ENCODE measurements around the gene SELENON.
"Not testable (repeated sequence)": the region's sequence is repeated elsewhere in the genome, so short reads cannot be mapped to it uniquely, and the experiment has no call there.

SELENON gene

DNA sequence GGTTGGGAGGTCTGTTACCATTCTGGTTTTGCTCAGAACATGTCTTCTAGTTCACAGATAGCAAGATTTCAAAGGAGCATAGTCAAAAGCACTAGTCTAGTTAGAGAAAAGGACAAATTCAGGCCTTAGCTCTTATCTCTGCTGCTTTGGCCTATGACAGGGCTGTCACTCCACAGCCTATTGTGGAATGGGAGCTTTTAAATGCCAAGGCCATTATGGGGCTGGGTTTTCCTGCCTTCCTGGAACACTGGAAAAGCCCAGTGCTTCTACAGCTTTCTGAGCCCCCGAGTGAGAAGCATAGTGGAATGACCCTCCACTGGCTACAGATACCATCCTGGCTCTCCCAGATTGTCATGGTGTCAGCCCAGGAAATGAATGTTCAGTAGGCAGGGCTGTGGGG is 29.1 kb downstream of the SELENON start:
- no peak for DNase-seq (ENCODE audit: low read depth in 2 of 2)

DNA sequence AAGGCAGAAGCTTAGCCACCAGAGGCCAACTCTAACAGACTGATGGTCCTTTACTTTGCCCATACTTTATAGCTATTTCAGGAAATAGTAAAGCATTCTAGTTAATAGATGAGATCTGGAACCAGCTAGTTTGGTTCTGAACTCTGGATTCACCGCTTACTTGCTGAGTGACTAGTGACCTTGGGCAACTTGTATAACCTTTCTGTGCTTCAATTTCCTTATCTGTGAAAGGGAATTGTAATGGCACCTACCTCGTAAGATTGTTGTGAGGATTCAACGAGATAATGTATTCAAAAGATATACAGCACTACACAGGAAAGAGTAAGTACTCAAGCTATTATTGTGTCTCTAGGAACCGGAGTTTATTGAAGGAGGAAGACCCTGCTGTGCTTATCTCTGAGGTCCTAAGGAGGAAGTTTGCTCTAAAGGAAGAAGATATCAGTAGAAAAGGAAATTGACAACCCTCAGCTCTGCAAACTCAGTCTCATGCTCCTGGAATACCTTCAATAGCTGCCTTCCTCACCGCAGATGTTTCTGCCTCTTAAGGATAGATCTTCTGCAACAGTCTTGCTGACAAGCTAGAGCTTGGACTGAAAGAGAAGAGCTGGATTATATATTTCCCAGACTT is 31.7 kb downstream of the SELENON start:
- DNase-seq (ENCODE audit: low read depth in 2 of 2): no peak

DNA sequence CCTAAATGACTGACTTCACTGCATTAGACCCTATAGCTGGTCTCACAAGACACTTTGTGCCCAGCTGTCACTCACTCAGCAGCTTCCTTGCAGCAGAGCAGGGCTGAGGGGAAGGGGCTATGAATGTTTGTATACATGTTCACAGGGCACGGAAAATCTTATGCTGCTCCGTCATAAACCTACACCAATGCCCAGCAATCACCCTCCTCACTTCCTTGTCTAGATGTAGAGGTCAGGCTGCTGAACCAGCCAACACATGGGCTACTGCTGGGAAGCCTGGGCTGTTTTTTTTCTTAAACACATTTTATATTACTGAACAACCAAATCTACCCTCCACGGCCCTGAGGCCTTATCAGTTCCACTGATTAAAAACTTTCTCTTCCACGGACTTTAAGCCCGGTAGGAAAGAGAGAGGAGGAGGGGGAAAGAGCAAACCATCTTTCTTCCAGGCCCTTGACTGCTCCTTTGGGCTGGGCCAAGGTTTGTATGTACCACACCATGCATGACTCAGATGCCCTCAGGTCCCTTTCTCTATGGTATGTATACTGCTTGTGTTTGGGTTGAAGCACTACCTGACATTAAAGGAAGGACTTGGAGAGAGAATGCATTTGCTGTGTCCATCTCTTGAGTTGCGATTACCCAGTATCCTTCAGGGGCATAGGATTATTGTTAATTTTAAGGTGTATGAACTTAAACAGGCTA is 32.5 kb downstream of the SELENON start:
- DNase-seq (ENCODE audit: low read depth in 2 of 2): no peak

DNA sequence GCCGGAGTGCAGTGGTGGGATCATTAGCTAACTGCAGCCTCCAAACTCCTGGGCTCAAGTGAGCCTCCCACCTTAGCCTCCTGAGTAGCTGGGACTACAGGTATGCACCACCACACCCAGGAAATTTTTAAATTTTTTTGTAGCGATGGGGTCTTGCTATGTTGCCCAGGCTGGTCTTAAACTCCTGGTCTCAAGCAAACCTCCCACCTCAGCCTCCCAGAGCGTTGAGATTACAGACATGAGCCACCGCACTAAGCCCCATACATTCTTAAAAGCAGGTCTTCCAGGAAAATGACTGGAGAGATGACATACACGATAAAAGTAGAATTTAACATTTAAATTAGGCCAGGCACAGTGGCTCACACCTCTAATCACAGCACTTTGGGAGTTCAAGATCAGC is 33.2 kb downstream of the SELENON start:
- no peak for DNase-seq (ENCODE audit: low read depth in 2 of 2)

DNA sequence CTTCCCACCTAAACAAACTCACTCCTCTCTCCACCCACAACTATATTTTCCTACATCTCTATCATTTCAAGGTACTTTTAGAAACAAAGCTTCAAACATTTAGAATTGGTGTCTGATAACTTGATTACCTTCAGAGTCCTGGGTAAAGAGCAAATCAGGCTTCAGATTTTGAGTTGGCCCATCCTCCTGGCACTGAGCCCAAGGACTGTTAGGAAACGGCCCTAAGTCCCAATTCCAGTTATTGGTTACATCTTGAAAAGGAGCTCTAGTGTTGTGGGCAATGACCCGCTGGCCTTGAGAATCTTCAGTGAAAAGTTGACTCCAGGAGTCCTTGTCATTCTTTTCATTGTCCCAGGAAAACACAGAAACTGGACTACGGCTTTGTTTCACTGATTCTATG is 34.9 kb downstream of the SELENON start:
- no peak for DNase-seq (ENCODE audit: low read depth in 2 of 2)

DNA sequence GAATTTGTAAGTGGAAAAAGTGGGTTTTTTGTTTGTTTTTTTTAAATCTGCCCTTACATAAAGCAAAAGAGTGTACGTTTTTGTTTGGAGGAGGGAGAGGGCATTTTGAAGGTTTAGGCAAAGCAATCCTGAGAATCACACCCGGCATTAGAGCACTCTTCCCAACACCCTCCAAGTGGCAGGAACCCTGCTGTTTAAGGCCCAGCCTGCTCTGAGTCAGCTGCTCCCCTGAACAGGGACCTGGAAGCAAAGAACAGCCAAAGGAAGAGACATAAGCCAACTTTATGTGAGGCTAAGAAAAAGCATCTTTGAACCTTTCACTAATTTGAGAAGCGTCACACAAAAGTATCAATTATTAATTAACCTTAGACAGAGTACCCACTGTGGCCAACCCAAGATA is 36.7 kb downstream of the SELENON start:
- DNase-seq (ENCODE audit: low read depth in 2 of 2): no peak

DNA sequence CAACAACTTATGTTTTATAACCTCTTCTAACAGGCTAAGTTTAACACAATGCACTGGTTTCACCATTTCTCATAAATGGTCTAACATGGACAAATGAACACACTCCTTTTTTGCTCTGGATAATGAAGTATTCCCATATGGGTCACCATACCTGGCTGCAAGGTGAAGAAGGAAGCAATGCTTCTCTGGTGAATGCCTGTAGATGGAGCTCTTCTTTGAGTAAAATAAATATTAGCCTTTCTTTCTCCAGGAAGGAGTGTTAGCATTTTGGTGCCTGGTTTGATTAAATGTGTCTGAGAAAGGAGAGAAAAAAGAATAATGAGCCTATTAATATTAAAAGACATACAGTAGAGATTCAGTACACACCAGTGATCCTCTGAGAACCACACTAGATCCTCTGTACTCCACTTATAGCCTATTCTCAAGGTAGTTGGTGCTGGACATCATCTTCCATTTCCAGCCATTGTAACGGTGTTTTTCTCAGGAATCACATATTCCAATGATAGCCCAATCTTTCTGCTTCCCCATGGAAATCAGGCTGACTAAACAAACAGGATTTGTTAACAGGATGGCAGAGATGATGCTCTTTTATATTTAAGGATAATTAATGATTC is 37.4 kb downstream of the SELENON start:
- no peak for DNase-seq (ENCODE audit: low read depth in 2 of 2)

DNA sequence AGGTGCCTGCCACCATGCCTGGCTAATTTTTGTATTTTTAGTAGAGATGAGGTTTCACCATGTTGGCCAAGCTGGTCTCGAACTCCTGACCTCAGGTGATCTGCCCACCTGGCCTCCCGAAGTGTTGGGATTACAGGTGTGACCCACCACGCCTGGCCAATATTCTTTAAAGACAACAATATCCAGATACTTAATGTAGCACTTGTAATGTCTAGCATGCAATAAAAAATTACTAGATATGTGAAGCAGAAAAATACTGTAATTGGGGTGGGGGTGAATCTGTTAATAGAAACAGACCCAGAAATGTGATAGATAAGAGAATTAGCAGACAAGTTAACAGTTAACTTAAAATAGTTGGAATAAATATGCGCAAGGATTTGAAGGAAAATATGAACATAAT is 39.8 kb downstream of the SELENON start:
- not testable (repeated sequence) for DNase-seq (ENCODE audit: low read depth in 2 of 2)

DNA sequence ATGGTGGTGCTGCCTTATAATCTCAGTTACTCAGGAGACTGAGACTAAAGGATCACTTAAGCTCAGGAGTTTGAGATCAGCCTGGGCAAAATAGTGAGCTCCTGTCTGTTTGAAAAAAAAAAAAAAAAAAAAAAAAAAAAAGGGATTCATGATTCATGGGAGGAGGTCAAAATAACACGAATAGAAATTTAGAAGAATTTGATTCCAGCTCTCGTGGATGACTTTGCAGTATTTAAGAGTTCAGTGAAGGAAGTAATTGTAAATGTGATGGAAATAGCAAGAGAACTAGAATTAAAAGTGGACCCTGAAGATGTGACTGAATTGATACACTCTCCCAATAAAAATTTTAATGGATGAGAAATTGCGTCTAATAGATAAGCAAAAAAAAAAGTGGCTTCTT is 43.5 kb downstream of the SELENON start:
- no peak for DNase-seq (ENCODE audit: low read depth in 2 of 2)

DNA sequence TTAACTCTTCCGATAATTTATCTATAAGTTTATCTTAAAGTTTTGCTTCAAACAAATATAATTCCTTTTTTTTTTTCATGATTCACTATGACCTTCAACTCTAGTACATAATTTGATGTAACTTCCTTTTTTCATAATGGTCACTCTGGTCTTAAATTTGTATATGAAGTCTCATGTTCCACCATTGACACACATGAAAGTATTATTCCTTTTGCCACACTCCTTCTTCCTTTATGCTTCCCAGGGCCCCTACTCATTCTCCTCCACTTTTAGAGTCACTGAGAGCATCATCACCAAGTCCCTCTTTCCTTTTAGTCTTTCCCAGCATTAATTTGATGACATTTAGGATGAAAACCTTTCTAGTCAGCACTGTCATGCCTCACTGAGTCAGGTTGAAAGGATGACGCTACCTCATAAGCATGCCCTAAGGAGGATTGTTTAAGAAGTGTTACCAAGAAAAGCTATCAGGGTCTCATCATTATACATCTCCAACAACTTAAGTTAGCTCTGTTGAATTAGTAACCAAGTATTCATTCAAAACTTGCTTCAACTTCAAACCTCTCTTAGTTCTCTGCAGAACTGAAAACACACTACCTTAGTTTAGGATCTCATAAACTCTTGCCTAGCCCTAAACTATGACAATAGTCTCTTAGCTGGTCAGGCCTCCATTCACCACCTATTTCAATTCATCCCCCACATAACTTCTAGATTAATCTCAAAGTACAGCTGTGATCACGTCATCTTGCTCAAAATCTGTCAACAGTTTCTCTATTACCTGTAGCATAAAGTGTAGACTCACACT is 44.7 kb downstream of the SELENON start:
- DNase-seq (ENCODE audit: low read depth in 2 of 2): no peak

DNA sequence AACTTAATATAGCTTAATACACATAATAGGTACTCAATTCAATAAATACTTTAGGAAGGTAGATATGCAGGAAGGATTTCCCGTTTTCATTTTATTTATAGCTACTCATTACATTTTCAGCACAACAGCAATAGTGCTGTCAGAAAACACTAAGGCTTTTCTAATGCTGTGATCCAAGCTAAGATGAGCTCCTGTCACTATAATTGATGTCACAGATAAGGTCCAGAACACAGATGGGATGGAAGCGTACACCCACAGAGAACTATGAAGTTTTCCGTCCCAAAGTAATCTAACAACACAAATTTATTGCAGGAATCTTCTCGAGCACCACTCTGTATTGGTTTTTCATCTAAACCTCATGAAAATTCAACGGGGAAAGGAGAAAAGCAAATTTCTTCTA is 45.7 kb downstream of the SELENON start:
- DNase-seq (ENCODE audit: low read depth in 2 of 2): no peak

DNA sequence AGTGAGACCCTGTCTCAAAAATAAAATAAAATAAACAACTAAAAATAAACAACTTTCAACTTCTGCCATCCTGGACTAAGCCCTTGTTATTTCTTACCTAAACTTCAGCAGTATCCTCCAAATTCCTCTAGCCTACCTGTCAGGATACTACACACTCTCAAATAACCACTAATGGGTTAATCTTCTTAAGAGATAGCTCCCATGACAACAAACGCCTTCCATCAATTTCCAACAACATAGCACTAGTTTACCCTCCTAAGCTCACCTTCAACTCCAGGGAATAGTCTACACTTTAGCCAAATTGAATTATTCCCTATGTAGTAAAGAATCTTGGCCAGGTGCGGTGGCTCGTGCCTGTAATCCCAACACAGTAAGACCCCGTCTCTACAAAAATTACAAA is 47.9 kb downstream of the SELENON start:
- no peak for DNase-seq (ENCODE audit: low read depth in 2 of 2)

DNA sequence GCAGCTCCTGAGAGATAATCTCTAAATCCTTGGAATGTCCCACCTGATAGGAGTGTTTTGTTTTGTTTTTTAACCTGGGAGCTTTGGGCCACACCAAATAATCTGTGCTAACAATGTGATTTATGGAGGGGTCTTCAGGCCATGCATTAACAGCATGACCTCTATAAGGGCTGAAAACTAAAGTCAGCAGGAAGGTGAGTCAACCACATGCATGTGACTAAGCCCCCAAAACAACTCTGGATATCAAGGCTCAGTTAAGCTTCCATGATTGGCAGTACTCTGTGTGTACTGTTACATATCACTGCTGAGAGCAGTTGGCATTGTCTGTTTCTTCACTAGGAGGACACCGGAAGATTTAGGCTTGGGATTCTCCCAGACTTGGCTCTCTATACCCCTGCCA is 48.5 kb downstream of the SELENON start:
- no peak for DNase-seq (ENCODE audit: low read depth in 2 of 2)

DNA sequence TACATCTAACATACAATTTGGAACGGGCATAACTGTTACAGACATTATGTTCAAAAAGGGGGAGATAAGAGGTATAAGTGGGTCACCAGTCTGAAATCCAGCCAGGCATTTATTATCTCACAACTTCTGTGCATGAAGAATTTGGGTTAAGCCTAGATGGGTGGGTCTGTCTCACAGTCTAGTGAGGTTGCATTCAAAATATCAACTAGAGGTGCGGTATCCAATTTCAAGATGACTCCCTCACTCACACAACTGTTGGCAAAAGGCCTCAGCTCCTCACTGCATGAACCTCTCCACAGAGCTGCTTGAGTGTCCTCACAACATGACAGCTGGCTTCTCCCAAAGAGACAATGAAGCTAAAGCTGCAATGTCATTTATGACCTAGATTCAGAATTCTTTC is 54.6 kb downstream of the SELENON start:
- DNase-seq (ENCODE audit: low read depth in 2 of 2): no peak

DNA sequence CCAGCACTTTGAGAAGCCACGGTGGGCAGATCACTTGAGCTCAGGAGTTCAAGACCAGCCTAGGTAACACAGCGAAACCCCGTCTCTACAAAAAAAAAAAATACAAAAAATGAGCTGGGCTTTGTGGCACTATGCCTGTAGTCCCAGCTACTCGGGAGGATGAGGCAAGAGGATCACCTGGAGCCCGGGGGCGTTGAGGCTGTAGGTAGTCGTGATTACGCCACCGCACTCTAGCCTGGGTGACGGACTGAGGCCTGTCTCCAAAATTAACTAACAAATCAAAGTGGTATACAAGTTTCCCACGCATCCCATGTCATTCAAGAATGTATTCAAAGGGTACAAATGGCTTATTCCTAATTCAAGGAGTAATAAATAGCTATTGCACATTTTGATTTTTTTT is 56.9 kb downstream of the SELENON start:
- DNase-seq (ENCODE audit: low read depth in 2 of 2): no peak

DNA sequence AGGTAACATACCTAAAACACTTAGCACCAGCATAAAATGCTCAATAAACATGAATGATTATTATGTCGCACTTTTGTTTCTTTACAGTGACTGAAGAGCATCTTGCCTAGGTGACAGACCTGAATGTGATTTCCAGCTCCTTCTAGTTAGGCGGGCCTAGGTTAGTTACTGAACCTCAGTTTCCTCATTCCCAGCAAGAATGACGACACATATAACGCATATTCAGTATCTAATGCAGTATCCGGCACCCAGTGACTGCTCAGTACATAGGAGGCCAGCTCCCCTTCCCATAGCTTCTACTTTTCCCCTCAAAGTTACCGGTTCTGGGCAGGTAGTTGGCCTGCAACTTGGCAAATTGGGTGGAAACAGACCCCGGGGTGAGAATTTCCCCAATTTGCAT is 58.5 kb downstream of the SELENON start:
- no peak for DNase-seq (ENCODE audit: low read depth in 2 of 2)

DNA sequence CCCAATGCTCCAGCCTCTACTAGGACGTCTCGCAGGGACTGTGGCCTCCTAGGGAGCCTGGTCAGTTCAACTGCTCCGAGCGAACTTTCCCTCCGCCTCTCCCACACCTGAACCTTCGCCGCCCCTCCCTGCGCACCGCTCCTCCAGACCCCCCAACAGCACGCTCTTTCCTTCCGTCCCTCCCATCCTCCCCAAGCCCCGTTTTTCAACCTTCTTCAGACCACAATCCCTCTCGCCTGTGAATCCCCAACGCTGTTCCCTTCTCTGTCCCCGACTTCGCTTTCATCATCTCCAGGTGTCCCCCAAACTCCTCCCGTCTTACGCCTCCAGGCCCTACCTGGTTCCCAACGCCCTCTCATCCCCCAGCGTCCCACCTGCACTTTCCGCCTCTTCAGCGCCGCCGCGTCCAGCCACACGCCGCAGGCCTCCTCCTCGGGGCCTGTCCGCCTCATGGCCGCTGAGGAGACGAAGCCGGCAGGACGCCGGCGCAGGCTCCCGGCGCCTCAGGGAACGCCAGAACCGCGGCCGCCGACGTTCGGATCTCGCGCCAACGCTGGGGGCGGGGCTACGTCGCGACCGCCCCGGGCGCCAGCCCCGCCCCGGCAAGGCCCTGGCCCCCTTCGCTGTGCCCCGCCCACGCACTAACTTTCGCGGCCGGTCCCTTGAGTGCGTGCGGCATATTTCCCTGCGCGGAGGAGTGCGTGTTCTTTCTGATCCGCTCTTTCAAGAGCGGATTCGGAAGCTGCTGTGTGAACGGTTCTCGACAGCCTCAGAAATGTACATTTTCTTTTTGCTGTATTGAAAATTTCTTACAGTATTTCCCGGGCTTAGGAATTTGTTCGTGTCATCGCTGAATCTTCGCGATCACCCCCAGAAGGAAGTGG is 59.2 kb downstream of the SELENON start, which contains the start of gene AUNIP:
TSS of gene AUNIP (minus strand) at position 552 of the 884 bp plus-strand sequence. CDS start at position 452, 100 bp downstream.
- peak; percentile 78 to 88 for DNase-seq (ENCODE audit: low read depth in 2 of 2)

DNA sequence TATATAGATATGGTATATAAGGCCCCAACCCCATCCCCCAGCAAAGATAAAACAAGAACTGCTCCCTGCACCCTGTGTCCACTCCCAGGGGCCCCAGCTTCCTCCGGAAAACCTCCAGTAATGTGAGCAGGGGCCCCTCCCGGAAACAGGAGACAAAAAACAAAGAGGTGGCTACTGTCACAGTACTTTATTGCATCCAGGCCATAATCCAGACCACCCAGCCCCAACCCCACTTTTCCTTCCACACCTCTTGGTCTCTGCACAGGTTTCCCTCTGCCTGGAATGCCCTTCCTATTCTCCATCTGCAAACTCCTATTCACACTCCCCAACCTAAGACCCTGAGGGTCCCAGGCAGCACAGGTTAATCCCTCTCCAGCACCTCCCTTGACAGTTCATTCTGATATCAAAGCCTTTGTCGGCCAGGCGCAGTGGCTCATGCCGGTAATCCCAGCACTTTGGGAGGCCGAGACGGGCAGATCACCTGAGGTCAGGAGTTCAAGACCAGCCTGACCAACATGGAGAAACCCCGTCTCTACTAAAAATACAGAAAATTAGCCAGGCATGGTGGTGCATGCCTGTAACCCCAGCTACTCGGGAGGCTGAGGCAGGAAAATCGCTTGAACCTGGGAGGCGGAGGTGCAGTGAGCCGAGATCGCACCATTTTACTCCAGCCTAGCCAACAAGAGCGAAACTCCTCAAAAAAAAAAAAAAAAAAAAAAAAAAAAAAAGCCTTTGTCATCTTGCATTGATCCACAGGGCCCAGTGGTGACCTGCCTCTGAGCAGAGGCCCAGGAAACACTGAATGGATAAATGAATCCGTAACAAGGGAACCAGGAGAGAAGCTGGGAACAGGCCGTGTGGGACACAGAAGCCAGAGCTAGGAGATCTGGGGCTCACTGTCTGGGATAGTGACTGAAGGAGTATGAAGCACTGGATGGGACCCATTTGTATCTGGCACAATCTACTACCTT is 61.6 kb downstream of the SELENON start:
- no peak for DNase-seq (ENCODE audit: low read depth in 2 of 2)

DNA sequence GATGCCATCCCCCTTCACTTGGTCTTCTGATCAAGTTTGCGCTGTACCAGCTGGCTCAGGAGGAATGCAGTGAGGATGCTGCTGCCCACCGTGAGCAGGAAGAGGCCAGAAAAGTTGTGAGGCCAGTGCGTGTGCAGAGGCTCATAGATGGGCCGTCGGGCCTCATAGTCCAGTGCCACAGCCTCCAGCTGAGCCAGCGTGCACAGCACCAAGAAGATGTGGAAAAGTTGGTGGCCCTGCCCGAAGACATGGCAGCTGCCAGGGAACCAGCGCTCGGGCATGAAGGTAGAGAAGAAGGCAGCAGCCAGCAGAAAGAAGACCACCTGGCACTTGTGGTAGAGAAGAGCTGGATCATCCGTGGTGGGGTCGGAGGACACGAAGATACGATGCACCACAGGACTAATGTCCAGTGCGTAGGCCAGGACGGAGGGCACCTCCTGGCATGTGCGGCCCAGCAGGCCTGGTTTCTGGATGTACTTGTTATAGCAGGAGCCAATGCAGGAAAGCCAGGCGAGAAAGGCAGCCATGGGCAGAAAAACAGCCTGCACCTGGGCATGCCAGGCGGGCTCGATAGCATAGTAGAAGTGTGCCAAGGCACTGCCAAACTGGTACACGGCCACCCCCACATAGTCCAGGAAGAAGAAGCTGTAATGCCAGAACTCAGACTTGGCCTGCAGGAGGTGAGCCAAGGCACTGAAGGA is 62.9 kb downstream of the SELENON start:
- no peak for DNase-seq (ENCODE audit: low read depth in 2 of 2)
